ENCODE data around the gene ALDH1L2.

DNA sequence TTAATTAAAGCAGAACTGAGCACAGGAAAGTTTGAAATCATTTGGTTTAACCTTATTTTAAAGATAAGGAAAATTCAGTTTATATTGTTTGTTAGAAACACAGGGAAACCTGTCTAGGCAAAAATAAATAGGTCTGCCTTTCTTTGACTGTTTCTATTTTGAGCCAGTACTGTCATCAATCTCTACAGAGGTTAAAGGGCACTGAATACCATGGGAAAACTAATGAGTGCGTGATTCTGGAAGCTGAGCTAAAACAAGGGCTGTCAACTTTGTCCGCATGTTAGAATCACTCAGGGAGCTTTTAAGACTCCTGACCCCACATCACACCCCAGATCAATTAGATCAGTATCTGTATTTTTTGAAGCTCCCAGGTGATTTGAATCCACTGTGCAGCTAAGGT is 59.3 kb downstream of the ALDH1L2 start:
- TF ChIP-seq, protein P1, sequence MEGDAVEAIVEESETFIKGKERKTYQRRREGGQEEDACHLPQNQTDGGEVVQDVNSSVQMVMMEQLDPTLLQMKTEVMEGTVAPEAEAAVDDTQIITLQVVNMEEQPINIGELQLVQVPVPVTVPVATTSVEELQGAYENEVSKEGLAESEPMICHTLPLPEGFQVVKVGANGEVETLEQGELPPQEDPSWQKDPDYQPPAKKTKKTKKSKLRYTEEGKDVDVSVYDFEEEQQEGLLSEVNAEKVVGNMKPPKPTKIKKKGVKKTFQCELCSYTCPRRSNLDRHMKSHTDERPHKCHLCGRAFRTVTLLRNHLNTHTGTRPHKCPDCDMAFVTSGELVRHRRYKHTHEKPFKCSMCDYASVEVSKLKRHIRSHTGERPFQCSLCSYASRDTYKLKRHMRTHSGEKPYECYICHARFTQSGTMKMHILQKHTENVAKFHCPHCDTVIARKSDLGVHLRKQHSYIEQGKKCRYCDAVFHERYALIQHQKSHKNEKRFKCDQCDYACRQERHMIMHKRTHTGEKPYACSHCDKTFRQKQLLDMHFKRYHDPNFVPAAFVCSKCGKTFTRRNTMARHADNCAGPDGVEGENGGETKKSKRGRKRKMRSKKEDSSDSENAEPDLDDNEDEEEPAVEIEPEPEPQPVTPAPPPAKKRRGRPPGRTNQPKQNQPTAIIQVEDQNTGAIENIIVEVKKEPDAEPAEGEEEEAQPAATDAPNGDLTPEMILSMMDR (IDR thresholded peaks at IDR 0.05), result no peak
- TF ChIP-seq, protein P2, sequence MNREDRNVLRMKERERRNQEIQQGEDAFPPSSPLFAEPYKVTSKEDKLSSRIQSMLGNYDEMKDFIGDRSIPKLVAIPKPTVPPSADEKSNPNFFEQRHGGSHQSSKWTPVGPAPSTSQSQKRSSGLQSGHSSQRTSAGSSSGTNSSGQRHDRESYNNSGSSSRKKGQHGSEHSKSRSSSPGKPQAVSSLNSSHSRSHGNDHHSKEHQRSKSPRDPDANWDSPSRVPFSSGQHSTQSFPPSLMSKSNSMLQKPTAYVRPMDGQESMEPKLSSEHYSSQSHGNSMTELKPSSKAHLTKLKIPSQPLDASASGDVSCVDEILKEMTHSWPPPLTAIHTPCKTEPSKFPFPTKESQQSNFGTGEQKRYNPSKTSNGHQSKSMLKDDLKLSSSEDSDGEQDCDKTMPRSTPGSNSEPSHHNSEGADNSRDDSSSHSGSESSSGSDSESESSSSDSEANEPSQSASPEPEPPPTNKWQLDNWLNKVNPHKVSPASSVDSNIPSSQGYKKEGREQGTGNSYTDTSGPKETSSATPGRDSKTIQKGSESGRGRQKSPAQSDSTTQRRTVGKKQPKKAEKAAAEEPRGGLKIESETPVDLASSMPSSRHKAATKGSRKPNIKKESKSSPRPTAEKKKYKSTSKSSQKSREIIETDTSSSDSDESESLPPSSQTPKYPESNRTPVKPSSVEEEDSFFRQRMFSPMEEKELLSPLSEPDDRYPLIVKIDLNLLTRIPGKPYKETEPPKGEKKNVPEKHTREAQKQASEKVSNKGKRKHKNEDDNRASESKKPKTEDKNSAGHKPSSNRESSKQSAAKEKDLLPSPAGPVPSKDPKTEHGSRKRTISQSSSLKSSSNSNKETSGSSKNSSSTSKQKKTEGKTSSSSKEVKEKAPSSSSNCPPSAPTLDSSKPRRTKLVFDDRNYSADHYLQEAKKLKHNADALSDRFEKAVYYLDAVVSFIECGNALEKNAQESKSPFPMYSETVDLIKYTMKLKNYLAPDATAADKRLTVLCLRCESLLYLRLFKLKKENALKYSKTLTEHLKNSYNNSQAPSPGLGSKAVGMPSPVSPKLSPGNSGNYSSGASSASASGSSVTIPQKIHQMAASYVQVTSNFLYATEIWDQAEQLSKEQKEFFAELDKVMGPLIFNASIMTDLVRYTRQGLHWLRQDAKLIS (CRISPR knock-in tag; IDR thresholded peaks at IDR 0.05; ENCODE audit: borderline replicate concordance), result no peak
- no peak for TF ChIP-seq SP1 (CRISPR knock-in tag; conservative IDR thresholded peaks at IDR 0.05)
- TF ChIP-seq, protein P3, sequence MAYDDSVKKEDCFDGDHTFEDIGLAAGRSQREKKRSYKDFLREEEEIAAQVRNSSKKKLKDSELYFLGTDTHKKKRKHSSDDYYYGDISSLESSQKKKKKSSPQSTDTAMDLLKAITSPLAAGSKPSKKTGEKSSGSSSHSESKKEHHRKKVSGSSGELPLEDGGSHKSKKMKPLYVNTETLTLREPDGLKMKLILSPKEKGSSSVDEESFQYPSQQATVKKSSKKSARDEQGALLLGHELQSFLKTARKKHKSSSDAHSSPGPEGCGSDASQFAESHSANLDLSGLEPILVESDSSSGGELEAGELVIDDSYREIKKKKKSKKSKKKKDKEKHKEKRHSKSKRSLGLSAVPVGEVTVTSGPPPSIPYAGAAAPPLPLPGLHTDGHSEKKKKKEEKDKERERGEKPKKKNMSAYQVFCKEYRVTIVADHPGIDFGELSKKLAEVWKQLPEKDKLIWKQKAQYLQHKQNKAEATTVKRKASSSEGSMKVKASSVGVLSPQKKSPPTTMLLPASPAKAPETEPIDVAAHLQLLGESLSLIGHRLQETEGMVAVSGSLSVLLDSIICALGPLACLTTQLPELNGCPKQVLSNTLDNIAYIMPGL (CRISPR knock-in tag; IDR thresholded peaks at IDR 0.05), result no peak
- TF ChIP-seq ZNF121 (CRISPR knock-in tag; IDR thresholded peaks at IDR 0.05), result no peak
- TF ChIP-seq, protein P4, sequence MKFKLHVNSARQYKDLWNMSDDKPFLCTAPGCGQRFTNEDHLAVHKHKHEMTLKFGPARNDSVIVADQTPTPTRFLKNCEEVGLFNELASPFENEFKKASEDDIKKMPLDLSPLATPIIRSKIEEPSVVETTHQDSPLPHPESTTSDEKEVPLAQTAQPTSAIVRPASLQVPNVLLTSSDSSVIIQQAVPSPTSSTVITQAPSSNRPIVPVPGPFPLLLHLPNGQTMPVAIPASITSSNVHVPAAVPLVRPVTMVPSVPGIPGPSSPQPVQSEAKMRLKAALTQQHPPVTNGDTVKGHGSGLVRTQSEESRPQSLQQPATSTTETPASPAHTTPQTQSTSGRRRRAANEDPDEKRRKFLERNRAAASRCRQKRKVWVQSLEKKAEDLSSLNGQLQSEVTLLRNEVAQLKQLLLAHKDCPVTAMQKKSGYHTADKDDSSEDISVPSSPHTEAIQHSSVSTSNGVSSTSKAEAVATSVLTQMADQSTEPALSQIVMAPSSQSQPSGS (CRISPR knock-in tag; IDR thresholded peaks at IDR 0.05; ENCODE audit: borderline replicate concordance, low read depth), result no peak
- TF ChIP-seq, protein P5, sequence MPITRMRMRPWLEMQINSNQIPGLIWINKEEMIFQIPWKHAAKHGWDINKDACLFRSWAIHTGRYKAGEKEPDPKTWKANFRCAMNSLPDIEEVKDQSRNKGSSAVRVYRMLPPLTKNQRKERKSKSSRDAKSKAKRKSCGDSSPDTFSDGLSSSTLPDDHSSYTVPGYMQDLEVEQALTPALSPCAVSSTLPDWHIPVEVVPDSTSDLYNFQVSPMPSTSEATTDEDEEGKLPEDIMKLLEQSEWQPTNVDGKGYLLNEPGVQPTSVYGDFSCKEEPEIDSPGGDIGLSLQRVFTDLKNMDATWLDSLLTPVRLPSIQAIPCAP (CRISPR knock-in tag; IDR thresholded peaks at IDR 0.05), result no peak
- TF ChIP-seq, protein P6, sequence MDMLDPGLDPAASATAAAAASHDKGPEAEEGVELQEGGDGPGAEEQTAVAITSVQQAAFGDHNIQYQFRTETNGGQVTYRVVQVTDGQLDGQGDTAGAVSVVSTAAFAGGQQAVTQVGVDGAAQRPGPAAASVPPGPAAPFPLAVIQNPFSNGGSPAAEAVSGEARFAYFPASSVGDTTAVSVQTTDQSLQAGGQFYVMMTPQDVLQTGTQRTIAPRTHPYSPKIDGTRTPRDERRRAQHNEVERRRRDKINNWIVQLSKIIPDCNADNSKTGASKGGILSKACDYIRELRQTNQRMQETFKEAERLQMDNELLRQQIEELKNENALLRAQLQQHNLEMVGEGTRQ (CRISPR knock-in tag; IDR thresholded peaks at IDR 0.05), result no peak
- TF ChIP-seq SMAD4 (CRISPR knock-in tag; IDR thresholded peaks at IDR 0.05), result no peak
- TF ChIP-seq, protein P7, sequence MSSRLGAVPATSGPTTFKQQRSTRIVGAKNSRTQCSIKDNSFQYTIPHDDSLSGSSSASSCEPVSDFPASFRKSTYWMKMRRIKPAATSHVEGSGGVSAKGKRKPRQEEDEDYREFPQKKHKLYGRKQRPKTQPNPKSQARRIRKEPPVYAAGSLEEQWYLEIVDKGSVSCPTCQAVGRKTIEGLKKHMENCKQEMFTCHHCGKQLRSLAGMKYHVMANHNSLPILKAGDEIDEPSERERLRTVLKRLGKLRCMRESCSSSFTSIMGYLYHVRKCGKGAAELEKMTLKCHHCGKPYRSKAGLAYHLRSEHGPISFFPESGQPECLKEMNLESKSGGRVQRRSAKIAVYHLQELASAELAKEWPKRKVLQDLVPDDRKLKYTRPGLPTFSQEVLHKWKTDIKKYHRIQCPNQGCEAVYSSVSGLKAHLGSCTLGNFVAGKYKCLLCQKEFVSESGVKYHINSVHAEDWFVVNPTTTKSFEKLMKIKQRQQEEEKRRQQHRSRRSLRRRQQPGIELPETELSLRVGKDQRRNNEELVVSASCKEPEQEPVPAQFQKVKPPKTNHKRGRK (CRISPR knock-in tag; IDR thresholded peaks at IDR 0.05; ENCODE audit: borderline replicate concordance), result no peak

Measured in WTC11 (cell line).